ENCODE data around the gene LYPLA2. TPM values are rescaled to one million over a fixed set of nuclear protein-coding genes. Genes with fewer than 3 reads are reported as not detected.

Gene LYPLA2
- total RNA-seq (2014; rRNA removed; shearing (Covaris generic)) (180 and 204 TPM in 2 replicates), polyA plus RNA-seq (2016; fragmentation: Nextera tagmentation; extraction: Ambion mirVana) (100 and 102 TPM in 2 replicates)
- long read RNA-seq, transcript LYPLA2-205 (10 exons, 1,810 nt), result major isoform, 86 of 119 reads
- long read RNA-seq, partial matches to known transcripts, result 7 of 119 reads
- long read RNA-seq, other reads (novel, unspliced or antisense), result 24 of 119 reads

GRCh38 chr1:23790696-23791515, at the start of gene LYPLA2:
Gene LYPLA2, plus strand, starts transcription at chr1:23791145. Its CDS starts 1,538 bp downstream, at chr1:23792683.
- peak within 1 kb of the TSS; percentile 98 for H3K4me3 Mint-ChIP-seq
- Histone ChIP-seq H3K4me1 (ENCODE audit: insufficient read depth) (peaks cover 7% of the 10 kb centered on the region; the same call in 1 of the 2 replicates), H3K79me2 (replicated peaks; ENCODE audit: insufficient read depth) (peaks cover 18% of the 10 kb centered on the region), H4K20me1 (replicated peaks; ENCODE audit: insufficient read depth) (peaks cover 2% of the 10 kb centered on the region; the same call in 1 of the 2 replicates), H3K36me3 (ENCODE audit: insufficient read depth) (peaks cover 12% of the 10 kb centered on the region), H3K4me2 (peak within 1 kb of the TSS; percentile 81), H2AFZ (0 out of 2 replicates have a peak within 1 kb of the TSS, but pooled peaks have one; percentile 47), H3K4me3 (peak within 1 kb of the TSS; percentile 98), H3F3A (replicated peaks; ENCODE audit: low read depth) (0 out of 2 replicates have a peak, but pooled peaks cover 16% of the 10 kb centered on the region), H3K27ac (ENCODE audit: low read depth) (peak within 1 kb of the TSS; percentile 80), H3K9me2 (ENCODE audit: insufficient read depth) (no peaks in the 10 kb centered on the region), H3K27me3 (ENCODE audit: insufficient read depth) (no peaks in the 10 kb centered on the region)
- H3K4me1 Mint-ChIP-seq, result peaks cover 15% of the 10 kb centered on the region
- H3K36me3 Mint-ChIP-seq (ENCODE audit: low read depth), result peaks cover 39% of the 10 kb centered on the region
- peak; percentile 88 for ATAC-seq
- H3K27me3 Mint-ChIP-seq (ENCODE audit: insufficient read depth, low read depth, poor library complexity), result peaks cover 12% of the 10 kb centered on the region
- peak within 1 kb of the TSS; percentile 90 for H3K27ac Mint-ChIP-seq
- no peaks in the 10 kb centered on the region for H3K9me3 Mint-ChIP-seq
- DNase-seq (ENCODE audit: low spot score), result peak; percentile 98
- TF ChIP-seq ZNF114 (CRISPR knock-in tag; IDR thresholded peaks at IDR 0.05), result no peak
- TF ChIP-seq ETS1 (IDR thresholded peaks at IDR 0.05), result peak; percentile 85
- TF ChIP-seq CREB1 (CRISPR knock-in tag; IDR thresholded peaks at IDR 0.05; ENCODE audit: low read depth), result peak; percentile 46; the same call in 1 of the 2 replicates
- TF ChIP-seq JUNB (IDR thresholded peaks at IDR 0.05; ENCODE audit: unreplicated experiment), result no peak
- no peak for TF ChIP-seq EZH2phosphoT487 (IDR thresholded peaks at IDR 0.05; ENCODE audit: unreplicated experiment)
- TF ChIP-seq NANOG (IDR thresholded peaks at IDR 0.05; ENCODE audit: borderline replicate concordance), result no peak
- TF ChIP-seq ZNF331 (CRISPR knock-in tag; IDR thresholded peaks at IDR 0.05; ENCODE audit: low read depth), result no peak
- TF ChIP-seq, protein P1, sequence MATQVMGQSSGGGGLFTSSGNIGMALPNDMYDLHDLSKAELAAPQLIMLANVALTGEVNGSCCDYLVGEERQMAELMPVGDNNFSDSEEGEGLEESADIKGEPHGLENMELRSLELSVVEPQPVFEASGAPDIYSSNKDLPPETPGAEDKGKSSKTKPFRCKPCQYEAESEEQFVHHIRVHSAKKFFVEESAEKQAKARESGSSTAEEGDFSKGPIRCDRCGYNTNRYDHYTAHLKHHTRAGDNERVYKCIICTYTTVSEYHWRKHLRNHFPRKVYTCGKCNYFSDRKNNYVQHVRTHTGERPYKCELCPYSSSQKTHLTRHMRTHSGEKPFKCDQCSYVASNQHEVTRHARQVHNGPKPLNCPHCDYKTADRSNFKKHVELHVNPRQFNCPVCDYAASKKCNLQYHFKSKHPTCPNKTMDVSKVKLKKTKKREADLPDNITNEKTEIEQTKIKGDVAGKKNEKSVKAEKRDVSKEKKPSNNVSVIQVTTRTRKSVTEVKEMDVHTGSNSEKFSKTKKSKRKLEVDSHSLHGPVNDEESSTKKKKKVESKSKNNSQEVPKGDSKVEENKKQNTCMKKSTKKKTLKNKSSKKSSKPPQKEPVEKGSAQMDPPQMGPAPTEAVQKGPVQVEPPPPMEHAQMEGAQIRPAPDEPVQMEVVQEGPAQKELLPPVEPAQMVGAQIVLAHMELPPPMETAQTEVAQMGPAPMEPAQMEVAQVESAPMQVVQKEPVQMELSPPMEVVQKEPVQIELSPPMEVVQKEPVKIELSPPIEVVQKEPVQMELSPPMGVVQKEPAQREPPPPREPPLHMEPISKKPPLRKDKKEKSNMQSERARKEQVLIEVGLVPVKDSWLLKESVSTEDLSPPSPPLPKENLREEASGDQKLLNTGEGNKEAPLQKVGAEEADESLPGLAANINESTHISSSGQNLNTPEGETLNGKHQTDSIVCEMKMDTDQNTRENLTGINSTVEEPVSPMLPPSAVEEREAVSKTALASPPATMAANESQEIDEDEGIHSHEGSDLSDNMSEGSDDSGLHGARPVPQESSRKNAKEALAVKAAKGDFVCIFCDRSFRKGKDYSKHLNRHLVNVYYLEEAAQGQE (IDR thresholded peaks at IDR 0.05; ENCODE audit: unreplicated experiment), result no peak
- TF ChIP-seq EZH2 (IDR thresholded peaks at IDR 0.05; ENCODE audit: low read depth, unreplicated experiment), result no peak
- TF ChIP-seq CTCF (conservative IDR thresholded peaks at IDR 0.05; ENCODE audit: low read depth in 2 of 2), result peak in 1 of 2 experiments; percentile 10; a peak in 1 of 4 replicates
- TF ChIP-seq, protein P2, sequence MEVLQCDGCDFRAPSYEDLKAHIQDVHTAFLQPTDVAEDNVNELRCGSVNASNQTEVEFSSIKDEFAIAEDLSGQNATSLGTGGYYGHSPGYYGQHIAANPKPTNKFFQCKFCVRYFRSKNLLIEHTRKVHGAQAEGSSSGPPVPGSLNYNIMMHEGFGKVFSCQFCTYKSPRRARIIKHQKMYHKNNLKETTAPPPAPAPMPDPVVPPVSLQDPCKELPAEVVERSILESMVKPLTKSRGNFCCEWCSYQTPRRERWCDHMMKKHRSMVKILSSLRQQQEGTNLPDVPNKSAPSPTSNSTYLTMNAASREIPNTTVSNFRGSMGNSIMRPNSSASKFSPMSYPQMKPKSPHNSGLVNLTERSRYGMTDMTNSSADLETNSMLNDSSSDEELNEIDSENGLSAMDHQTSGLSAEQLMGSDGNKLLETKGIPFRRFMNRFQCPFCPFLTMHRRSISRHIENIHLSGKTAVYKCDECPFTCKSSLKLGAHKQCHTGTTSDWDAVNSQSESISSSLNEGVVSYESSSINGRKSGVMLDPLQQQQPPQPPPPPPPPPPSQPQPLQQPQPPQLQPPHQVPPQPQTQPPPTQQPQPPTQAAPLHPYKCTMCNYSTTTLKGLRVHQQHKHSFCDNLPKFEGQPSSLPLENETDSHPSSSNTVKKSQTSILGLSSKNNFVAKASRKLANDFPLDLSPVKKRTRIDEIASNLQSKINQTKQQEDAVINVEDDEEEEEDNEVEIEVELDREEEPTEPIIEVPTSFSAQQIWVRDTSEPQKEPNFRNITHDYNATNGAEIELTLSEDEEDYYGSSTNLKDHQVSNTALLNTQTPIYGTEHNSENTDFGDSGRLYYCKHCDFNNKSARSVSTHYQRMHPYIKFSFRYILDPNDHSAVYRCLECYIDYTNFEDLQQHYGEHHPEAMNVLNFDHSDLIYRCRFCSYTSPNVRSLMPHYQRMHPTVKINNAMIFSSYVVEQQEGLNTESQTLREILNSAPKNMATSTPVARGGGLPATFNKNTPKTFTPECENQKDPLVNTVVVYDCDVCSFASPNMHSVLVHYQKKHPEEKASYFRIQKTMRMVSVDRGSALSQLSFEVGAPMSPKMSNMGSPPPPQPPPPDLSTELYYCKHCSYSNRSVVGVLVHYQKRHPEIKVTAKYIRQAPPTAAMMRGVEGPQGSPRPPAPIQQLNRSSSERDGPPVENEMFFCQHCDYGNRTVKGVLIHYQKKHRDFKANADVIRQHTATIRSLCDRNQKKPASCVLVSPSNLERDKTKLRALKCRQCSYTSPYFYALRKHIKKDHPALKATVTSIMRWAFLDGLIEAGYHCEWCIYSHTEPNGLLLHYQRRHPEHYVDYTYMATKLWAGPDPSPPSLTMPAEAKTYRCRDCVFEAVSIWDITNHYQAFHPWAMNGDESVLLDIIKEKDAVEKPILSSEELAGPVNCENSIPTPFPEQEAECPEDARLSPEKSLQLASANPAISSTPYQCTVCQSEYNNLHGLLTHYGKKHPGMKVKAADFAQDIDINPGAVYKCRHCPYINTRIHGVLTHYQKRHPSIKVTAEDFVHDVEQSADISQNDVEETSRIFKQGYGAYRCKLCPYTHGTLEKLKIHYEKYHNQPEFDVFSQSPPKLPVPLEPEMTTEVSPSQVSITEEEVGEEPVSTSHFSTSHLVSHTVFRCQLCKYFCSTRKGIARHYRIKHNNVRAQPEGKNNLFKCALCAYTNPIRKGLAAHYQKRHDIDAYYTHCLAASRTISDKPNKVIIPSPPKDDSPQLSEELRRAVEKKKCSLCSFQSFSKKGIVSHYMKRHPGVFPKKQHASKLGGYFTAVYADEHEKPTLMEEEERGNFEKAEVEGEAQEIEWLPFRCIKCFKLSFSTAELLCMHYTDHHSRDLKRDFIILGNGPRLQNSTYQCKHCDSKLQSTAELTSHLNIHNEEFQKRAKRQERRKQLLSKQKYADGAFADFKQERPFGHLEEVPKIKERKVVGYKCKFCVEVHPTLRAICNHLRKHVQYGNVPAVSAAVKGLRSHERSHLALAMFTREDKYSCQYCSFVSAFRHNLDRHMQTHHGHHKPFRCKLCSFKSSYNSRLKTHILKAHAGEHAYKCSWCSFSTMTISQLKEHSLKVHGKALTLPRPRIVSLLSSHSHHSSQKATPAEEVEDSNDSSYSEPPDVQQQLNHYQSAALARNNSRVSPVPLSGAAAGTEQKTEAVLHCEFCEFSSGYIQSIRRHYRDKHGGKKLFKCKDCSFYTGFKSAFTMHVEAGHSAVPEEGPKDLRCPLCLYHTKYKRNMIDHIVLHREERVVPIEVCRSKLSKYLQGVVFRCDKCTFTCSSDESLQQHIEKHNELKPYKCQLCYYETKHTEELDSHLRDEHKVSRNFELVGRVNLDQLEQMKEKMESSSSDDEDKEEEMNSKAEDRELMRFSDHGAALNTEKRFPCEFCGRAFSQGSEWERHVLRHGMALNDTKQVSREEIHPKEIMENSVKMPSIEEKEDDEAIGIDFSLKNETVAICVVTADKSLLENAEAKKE (CRISPR knock-in tag; IDR thresholded peaks at IDR 0.05), result no peak
- TF ChIP-seq STAT1 (IDR thresholded peaks at IDR 0.05; ENCODE audit: unreplicated experiment), result no peak
